Omental fat pad (tissue), 4 donors: Measurements from ENCODE around the gene GTPBP1. TPM values are rescaled to one million over a fixed set of nuclear protein-coding genes. Genes with fewer than 3 reads are reported as not detected.

ENCODE experiments used
- ATAC-seq: fragments of 150-250 bp; one replicate; pipeline ENCODE4 v1.9.1; 2016; ENCODE audit warnings: mild to moderate bottlenecking, moderate library complexity; ENCODE audit not compliant: low FRiP score
- DNase-seq: peaks from one replicate; pipeline ENCODE4 v3.0.0-alpha.2; 2019; ENCODE audit warnings: low spot score
- CTCF ChIP-seq, 3 donors: fragments of 450-650 bp; IDR thresholded peaks; one replicate each; pipeline ENCODE4 v1.5.1; 2016 to 2017; ENCODE audit warnings: antibody characterized with exemption in 3 of 3, mild to moderate bottlenecking in 3 of 3, moderate library complexity in 2 of 3
- total RNA-seq, 4 donors: library from RNA; depleted of rRNA; stranded (reverse); fragments of >200 nt; gene quantifications; one replicate each; pipeline ENCODE4 v1.1.0, GENCODE V29; 2016

The GTPBP1 gene
- total RNA-seq, 4 donors from 2014 or later = 31.3 to 75.7 (median 51.4) TPM

GRCh38 chr22:38762551-38762983, 56.8 kb downstream of the GTPBP1 start:
- ATAC-seq (no peak), DNase-seq (no peak)
- no peak for TF ChIP-seq CTCF (IDR thresholded peaks at IDR 0.05)

- ATAC-seq (peak; percentile 72), DNase-seq (peak; percentile 51)
These were observed 60.5 kb downstream of the GTPBP1 start for GRCh38 chr22:38766076-38766777.

GRCh38 chr22:38767313-38767712, 61.6 kb downstream of the GTPBP1 start:
- ATAC-seq (no peak), DNase-seq (no peak)
- TF ChIP-seq CTCF (IDR thresholded peaks at IDR 0.05) = no peak

More at GRCh38 chr22:38766076-38766777, 60.5 kb downstream of the GTPBP1 start:
- TF ChIP-seq CTCF (IDR thresholded peaks at IDR 0.05) = peak in 1 of 3 donors; percentile 24

GRCh38 chr22:38768036-38768435, 62.3 kb downstream of the GTPBP1 start:
- DNase-seq = no peak

DNA sequence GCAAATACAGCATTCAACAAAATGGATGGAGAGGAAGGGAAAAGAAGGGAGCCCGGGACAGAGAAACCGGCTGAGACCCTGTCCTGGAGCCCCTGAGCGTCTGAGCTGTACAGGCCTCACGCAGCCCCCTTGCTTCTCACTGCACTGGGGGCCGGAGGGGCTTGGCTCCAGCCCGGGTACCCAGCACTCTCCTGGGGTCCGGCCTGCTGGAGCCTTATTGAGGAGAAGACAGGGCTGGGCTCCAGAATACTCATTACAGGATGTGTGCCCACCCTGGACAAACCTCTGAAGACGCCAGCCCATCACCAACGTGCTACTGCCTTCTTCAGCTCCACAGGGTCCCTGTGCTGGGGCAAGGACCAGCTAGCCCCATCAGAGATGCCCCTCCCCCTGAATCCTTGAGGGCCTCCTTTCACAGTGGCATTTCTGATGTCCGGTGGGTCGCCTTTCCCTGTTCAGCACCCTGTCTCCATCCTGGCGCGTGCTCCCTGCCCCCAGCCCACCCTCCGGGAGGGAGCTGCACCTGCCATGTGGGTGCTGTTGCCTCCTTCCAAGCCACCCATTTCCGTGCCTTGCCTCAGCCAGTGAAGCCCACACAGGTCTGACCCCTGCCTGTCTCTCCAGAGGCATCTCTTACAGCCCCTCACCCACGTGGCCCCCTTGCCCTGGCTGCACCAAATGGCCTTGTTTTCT, 64.7 kb downstream of the GTPBP1 start:
- no peak for TF ChIP-seq CTCF (IDR thresholded peaks at IDR 0.05)
- ATAC-seq (no peak), DNase-seq (no peak)

More at GRCh38 chr22:38768036-38768435, 62.3 kb downstream of the GTPBP1 start:
- no peak for TF ChIP-seq CTCF (IDR thresholded peaks at IDR 0.05)
- no peak for ATAC-seq

DNA sequence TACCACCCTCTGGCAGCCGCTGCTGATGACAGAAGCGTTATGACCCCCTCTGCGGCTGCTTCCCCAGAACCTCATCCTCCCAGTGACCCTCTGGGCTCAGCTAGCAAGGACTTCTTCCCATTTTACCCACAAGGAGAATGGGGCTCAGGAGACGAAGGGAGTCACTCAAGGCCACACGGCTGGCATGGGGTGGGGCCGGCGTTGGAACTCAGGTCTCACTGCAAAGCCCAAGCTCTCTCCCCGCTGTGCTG, 66.8 kb downstream of the GTPBP1 start:
- no peak for TF ChIP-seq CTCF (IDR thresholded peaks at IDR 0.05)
- no peak for DNase-seq
- ATAC-seq = no peak
